HS-5 (cell line): ENCODE data around the gene SEC24C.
"Not testable (repeated sequence)": the region's sequence is repeated elsewhere in the genome, so short reads cannot be mapped to it uniquely, and the experiment has no call there.

Experiments
- DNase-seq: peaks from one replicate; pipeline ENCODE4 v3.0.0-alpha.2; 2012; ENCODE audit warnings: low read depth

The SEC24C gene

DNA sequence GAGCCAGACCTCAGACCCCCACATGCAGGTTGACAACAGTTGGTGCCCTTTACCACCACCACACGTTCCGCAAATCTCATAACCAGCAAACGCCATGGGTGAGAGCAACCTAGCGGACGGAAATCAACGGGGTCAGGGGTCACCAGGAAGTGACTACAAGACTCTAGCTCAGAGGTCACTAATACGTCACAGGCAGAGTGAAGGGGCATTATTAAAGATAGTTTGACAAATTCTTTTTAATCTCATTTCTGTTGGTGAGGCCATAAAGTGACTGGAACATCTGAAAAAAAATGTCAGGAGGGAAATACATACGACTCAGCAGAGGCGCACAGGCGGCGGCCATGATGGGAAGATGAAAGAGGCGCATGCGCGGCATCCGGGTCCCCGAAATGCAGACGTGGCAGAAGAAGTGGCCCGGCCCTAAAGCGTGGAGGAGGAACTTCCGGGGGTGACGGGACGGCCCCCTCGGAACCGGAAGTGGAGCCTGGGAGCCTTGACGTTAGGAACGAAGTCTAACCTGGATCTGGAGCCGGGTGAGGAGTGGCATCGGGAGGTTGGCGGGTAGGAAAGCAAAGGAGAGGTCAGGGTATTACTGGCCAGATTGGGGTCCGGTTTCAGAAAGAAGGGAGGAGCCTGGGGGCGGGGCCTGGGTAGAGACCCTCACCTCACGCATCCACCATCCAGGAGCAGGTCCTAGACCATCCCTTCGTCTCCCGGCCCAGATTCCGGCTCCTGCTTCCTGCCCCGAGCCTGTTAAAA lies at the start of gene SEC24C:
SEC24C (plus strand) TSS at position 468 of the 759 bp plus-strand sequence. CDS start 2,461 bp downstream, outside the sequence.
- DNase-seq, result peak; percentile 91

DNA sequence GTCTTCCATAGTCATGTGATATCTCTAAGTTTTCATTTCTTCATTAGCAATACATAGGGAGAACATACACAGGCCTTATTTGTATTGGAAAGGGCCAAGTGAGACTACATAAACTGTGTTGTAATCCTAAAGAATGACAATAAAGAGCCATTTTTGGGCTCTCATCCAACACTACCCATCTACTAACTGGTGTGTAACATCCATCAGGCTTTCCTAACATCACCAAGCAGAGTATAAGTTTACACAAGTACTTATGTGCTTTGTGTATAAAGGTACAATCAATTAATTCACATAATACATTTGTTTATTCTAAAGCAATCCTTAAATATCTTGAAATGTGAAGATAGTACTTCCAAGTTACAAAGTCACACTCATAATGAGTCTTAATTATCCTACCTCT lies 48.9 kb upstream of the SEC24C start:
- DNase-seq, result not testable (repeated sequence)

DNA sequence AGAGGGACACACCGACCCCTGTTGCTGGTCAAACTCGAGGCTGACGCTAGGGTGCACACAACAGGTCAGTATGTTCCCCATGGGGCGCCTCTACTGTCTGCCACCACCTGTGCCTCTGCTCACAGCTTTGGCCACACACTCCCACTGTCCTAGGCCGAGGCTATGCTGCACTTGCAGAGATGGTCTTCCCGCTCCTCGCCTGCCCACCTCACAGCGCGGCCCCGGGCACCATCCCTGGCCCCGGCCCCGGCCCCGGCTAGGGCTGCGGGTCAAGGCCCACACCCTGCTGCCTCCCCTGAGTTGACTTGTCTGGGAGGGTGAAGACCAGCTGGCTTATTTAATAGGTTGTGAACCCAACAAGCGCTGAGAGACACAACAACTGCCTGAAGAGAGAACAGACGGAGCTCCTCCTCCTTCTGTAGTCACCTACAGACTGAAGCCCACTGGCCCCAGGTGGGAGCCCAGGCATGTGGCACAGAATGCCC lies 46.5 kb upstream of the SEC24C start, which contains the start of gene AGAP5:
AGAP5 (minus strand) TSS at position 435 of the 485 bp plus-strand sequence; CDS start at position 81, 354 bp downstream.
- not testable (repeated sequence) for DNase-seq

DNA sequence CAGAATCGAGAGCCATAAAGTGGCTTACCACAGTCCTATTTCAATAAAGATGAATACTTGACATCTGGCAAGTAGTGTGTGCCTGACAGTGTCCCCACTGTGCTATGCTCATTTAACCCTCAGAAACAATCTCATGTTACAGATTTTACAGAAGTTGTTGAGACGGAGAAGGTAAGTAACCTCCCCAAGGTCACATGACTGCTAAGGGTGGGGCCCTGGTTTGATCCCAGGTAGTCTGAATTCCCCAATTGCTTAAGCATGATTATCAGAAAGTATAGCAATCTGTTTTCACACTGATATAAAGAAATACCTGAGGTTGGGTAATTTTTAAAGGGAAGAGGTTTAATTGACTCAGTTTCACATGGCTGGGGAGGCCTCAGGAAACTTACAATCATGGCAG lies 45.4 kb upstream of the SEC24C start:
- DNase-seq, result not testable (repeated sequence)

GRCh38 chr10:73703924-73704323 lies 40.2 kb upstream of the SEC24C start:
- DNase-seq, result not testable (repeated sequence)

DNA sequence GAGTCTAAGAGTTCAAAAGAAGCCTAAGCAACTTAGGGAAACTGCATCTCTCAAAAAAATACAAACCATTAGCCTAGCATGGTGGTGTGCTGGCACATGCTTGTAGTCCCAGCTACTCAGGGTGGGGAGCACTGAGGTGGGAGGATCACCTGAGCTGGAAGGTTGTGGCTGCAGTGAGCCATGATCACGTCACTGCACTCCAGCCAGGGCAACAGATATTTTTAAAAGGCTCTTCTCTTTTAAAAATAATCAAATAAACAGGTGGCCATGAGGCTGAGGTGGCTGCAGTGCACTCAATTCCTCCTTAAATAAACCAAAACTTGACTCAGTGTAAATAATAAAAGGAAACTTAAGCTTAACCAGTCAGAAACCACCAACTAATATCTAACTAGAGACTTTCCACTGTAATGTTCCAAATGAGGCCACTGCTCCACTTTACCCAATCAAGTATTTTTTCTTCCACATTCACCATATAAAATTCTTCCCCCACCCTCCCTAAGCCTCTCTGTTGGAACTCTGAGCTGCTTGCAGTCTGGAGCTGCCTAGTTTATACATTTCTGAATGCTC lies 38.6 kb upstream of the SEC24C start:
- DNase-seq, result not testable (repeated sequence)

DNA sequence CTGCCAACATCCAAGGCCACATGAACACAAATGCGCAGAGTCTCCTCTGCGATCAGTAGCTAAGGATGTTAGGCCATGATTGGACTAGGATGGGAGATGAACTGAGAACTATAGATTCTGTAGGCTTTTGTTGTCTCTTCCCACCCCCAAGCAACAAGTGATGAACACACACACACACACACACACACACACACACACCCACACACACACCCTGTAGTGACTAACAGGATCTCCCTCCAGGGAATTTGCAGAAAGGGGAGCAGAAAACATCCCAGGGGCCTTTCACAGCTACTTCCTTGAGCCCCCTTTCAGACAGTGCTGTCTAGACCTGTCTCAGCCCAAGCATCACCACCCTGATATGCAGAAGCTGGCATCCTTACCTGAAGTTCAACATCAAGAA lies 37.7 kb upstream of the SEC24C start:
- DNase-seq, result not testable (repeated sequence)

GRCh38 chr10:73707628-73708027 lies 36.5 kb upstream of the SEC24C start:
- not testable (repeated sequence) for DNase-seq

DNA sequence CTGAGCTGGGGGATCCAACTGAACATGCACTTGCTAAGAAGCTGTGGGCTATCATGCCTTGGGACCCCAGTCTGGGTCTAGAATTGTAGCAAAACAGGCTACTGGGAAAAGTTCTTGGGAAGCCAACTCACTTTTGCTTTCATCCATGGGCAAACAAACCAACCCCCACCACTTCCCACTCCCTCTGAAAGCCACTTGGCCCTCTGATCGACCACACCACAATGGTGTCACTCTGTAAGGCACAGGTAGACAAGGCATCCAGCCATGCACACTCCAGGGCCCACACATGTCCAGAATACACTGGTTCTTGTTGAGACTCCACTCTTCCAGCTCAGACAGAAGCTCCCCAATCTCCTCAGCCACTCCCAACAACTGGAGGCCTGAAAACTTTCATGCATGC lies 36.0 kb upstream of the SEC24C start:
- not testable (repeated sequence) for DNase-seq

DNA sequence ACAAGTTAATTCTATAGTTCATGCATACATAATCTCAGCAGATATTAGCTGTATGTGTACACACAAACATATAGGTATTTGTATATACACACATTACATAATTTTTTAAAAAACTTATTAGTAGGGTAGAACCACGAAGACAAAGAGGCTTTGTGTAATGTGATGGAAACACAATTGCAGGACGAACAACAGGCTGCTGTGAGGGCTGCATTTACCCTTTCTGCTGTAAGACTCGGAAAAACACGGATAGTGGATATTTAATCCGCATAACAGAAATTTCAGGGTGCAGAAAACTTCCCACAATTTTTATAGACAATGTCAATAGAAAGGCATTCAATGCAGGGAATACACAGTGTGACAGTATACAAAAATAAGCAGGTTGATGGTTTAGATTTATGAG lies 32.5 kb upstream of the SEC24C start:
- DNase-seq, result not testable (repeated sequence)

DNA sequence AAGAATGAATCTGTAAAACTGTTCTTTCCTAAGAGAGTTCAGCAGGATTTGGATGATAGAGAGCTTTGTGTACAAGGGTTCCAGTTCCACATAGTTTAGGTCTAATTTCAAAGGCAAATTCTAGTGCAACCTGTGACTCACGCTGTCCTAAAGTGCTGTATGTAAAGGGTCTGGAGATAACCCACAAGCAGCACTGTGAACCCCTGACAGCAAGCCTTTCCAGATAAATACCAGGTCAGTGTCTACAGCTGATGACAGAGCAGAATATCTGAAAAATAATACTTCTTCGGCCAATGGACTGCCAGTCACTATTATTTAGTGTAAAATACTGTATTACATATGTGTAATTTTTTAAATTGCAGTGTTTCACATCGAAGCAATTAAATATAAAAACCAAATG lies 30.3 kb upstream of the SEC24C start:
- not testable (repeated sequence) for DNase-seq

- DNase-seq, result not testable (repeated sequence)
Measured at GRCh38 chr10:73714483-73714882, 29.7 kb upstream of the SEC24C start.

DNA sequence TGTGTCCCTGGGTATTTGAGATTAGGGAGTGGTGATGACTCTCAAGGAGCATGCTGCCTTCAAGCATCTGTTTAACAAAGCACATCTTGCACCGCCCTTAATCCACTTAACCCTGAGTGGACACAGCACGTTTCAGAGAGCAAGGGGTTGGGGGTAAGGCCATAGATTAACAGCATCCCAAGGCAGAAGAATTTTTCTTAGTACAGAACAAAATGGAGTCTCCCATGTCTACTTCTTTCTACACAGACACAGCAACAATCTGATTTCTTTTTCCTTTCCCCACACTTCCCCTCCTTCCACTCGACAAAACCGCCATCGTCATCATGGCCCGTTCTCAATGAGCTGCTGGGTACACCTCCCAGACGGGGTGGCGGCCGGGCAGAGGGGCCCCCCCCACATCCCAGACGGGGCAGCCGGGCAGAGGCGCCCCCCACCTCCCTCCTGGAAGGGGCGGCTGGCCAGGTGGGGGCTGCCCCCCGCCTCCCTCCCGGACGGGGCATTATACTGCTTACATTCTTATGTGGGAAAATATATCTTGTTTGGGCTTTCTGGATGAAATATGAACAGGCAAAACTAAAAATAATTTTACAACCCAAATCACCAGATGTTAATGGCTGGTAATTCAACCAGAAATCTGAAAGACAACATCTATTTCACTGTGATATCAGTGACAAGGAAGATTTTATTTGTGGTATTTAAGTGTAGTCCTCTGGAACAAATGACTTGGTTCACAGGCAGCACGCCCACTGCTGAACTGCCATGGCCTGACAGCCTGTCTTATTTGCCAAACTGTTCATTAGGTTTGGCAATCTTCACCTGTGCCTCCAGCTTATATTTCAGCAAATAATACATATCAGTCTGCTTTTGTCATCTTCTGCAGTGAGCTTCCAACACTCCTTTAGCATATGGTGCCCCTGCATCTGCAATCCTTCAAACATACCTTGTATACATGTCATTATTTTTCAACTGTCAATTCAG lies 28.7 kb upstream of the SEC24C start:
- DNase-seq, result not testable (repeated sequence)

- no peak for DNase-seq
Measured at GRCh38 chr10:73716251-73716650, 27.9 kb upstream of the SEC24C start.

- no peak for DNase-seq
Measured at GRCh38 chr10:73717556-73717955, 26.6 kb upstream of the SEC24C start.

- not testable (repeated sequence) for DNase-seq
Measured at GRCh38 chr10:73720561-73720960, 23.6 kb upstream of the SEC24C start.

- DNase-seq, result no peak
Measured at GRCh38 chr10:73723516-73723915, 20.7 kb upstream of the SEC24C start.

GRCh38 chr10:73729781-73730152 lies 14.4 kb upstream of the SEC24C start:
- not testable (repeated sequence) for DNase-seq

DNA sequence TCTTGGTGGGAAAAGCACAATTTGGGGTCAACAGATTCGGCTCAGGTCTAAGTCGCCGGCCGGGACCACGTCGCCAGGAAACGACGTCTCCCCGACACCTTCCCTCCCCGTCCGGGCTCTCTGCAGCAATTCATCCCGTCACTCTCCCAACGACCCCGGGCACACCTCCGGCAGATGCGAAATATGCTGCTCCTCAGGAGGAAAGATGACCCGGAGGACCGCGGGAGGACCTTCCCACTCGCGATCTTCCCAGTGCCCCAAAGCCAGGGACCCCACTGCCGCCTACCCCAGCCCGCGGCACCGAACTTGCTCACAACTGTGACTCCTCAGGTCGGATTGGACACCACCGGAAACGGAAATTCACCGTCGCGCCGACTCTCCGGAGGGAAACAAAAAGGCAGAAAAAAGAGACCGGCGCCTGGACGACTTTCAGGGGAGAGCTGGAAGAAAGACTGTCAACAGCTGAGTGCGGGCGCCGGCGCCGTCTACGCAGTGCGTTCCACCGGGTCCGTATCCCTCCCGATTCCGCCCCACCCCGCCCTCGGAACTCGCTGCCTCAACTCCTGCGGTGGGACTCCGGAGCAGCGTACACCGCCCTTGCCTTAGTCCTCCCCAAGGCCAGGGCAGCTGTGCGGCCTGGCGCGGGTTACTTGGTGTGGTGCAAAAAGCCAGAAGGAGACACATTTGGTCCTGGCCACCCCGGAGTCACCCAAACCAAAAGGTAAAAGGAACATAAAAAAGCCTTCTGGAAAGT lies 13.8 kb upstream of the SEC24C start:
- DNase-seq, result peak; percentile 76

DNA sequence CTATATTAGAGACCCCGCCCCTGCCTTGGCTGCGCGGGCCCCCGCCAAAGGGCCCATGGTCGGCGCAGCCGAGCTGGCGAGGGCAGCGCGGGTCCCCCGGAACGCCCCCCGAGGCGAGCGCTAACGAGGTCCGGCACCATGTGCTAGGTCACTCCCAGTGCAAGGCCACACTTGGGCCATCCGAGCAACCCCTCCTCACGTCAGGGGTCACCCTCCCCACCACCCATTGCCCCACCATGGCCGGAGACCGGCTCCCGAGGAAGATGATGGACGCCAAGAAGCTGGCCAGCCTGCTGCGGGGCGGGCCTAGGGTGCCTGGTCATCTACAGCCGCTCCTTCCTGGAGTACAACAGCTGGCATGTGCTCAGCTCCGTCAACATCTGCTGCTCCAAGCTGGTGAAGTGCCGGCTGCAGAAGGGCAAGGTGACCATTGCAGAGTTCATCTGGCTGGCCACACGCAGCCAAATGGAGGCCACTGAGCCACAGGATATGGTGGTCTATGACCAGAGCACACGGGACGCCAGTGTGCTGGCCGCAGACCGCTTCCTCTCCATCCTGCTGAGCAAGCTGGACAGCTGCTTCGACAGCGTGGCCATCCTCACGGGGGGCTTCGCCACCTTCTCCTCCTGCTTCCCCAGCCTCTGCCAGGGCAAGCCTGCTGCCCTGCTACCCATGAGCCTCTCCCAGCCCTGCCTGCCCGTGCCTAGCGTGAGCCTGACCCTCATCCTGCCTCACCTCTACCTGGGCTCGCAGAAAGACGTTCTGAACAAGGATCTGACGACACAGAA lies 12.4 kb upstream of the SEC24C start:
- DNase-seq, result no peak

DNA sequence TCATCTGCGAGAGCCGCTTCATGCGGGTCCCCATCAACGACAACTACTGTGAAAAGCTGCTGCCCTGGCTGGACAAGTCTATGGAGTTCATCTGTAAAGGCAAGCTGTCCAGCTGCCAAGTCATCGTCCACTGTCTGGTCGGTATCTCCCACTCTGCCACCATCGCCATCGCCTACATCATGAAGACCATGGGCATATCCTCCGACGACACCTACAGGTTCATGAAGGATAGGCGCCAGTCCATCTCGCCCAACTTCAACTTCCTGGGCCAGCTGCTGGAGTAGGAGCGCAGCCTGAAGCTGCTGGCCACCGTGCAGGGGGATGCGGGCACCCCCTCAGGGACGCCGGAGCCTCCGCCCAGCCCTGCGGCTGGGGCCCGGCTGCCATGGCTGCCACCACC lies 11.7 kb upstream of the SEC24C start:
- DNase-seq, result no peak
